Lower leg skin (tissue), 4 donors: Measurements from ENCODE around the gene FRMD8. TPM values are rescaled to one million over a fixed set of nuclear protein-coding genes. Genes with fewer than 3 reads are reported as not detected.
A peak's percentile ranks its signal among the peaks of the same experiment; 100 is the strongest.

Experiments used
- DNase-seq, 2 donors: peaks; one replicate each; pipeline ENCODE4 v3.0.0-alpha.2; 2019; ENCODE audit warnings: low spot score in 2 of 2
- H3K4me3 ChIP-seq: fragments of 200-600 bp; sonication (generic); 2 replicates; pipeline ENCODE4 v1.5.1; 2017; ENCODE audit warnings: mild to moderate bottlenecking, low read depth; ENCODE audit not compliant: poor library complexity, severe bottlenecking
- CTCF ChIP-seq, 3 donors: fragments of 450-650 bp; IDR thresholded peaks; one replicate each; pipeline ENCODE4 v1.5.1; 2016; ENCODE audit warnings: antibody characterized with exemption in 3 of 3, mild to moderate bottlenecking in 3 of 3, moderate library complexity in 2 of 3
- POLR2A ChIP-seq, 2 donors: fragments of 450-650 bp; IDR thresholded peaks; one replicate each; pipeline ENCODE4 v1.6.1; 2016 to 2017; ENCODE audit warnings: antibody characterized with exemption in 2 of 2, mild to moderate bottlenecking in 1 of 2, moderate library complexity in 1 of 2
- WGBS, 2 donors: methylation state at CpG; one replicate each; pipeline ENCODE4 v1.1.5; 2018; 5-methylcytosine and 5-hydroxymethylcytosine counted together
- intact Hi-C: fragments of 100-400 bp; cut with DNase I; formaldehyde crosslinking; loops from one replicate; pipeline ENCODE4 v1.15.0; 2023; ENCODE audit warnings: low total_unique reads
- total RNA-seq, 4 donors: library from RNA; depleted of rRNA; stranded (reverse); fragments of >200 nt; gene quantifications; one replicate each; pipeline ENCODE4 v1.1.0, GENCODE V29; 2016

Gene FRMD8
- total RNA-seq, 4 donors from 2014 or later, result 81.8 to 135 (median 112) TPM

DNA sequence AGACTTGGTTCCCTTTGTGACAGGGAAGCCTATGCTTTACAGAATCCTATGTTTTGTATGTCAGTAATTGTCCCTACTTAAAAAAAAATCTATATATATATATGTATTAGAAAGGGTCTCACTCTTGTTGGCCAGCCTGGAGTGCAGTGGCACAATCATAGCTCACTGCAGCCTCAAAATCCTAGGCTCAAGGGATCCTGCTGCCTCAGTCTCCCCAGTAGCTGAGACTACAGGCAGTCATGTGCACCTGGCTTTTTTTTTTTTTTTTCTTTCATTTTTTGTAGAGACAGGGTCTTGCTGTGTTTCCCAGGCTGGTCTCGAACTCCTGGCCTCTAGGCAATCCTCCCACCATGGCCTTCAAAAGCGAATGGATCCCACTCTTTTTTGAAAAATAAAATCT lies 34.1 kb downstream of the FRMD8 start:
- TF ChIP-seq POLR2A (IDR thresholded peaks at IDR 0.05) (no peak), CTCF (IDR thresholded peaks at IDR 0.05) (no peak)
- H3K4me3 ChIP-seq, result no peak overlapping the region
- peak in 1 of 2 donors; percentile 63 for DNase-seq
- intact Hi-C loops, result loop anchor here (5.0 kb wide), 1 partner anchor 77 kb away; the partner anchor contains the start of gene MALAT1
- WGBS, 2 donors, result 28 to 31% methylated on average over 2 of the region's 2 CpGs

DNA sequence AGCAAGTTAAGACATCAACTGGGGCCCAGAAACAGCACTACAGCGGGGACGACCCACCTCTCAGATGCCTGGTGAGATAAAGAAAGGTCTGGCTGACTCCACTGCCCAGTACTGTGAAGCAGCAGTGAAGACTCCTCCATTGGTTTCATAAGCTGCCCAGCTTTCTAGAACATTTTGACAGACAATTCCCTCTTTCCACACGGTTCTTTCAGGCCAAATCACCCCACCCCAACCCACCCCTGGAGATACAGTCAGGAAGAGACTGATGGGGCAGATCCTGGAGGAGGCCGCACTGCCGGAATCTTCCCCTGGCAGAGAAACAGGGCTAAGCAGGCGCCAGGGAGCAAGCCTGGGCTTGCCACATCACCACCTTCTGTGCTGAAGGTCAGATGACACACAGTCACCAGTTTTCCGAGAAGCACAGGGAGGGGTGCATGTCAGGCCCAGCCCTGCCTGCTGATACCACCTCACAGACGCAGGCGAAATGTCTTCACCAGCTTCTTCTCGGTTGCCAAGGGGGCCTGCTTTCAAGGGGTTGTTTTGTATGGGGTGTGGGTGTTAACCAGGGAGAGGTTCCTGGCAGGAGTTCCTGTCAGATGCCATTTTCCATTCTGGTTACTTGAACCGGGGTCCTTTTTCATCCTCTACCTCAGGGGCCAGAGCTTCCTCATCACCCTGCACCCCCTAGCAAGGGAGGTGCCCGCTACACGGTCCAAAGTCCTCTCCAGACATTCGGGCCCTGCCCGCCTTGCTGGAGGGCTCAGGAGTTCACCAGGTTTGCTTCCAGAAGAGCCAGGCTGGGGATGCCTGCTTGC lies 34.7 kb downstream of the FRMD8 start:
- H3K4me3 ChIP-seq, result peak overlapping the region; percentile 39
- no peak for TF ChIP-seq CTCF (IDR thresholded peaks at IDR 0.05)
- TF ChIP-seq POLR2A (IDR thresholded peaks at IDR 0.05), result peak in 1 of 2 donors; percentile 74
- WGBS, 2 donors, result 1 to 3% methylated on average over 15 of the region's 15 CpGs
- intact Hi-C loops, result loop anchor here (5.0 kb wide), 1 partner anchor 76 kb away; the partner anchor contains the start of gene MALAT1
- peak; percentile 98 to 99 for DNase-seq

DNA sequence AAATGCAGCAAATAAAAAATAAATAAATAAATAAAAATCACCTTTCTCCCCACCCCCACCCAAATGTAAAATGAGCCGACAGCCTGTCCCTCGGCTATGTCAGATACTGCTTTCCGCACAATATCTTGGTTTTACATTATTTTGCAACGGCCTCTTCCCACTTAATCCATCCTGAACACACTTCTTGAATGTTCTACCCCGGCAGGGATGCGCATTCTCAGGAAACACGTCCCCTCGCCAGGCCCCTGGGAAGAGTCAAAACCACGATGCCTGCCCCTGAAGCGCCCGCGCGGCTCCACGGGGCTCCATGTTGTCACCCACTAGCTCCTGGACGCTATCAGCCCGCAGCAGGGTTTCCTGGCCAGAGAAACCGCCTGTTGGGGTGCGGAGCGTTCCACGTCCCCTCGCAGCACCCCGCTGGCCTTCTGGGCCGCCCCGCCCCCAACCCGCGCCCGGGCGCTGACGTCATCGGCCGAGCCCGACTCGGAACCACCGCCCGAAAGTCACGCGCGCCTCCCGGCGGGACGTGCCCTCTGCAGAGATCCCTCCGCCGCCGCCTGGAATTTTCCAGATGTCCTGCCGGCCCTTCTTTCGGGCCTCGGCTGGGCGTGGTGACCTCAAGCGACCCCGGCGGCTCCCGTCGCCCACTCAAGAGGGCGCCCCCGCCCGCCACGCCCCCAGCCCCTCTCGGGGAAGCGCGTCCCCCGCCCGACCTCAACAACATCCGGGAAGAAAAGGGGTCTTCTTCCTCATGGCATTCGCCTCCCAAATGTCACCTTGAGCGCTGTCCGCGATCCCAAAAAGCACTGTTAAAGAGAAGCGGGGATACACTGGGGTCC lies 35.6 kb downstream of the FRMD8 start:
- intact Hi-C loops, result loop anchor here (5.0 kb wide), 1 partner anchor 75 kb away; the partner anchor contains the start of gene MALAT1
- no peak for TF ChIP-seq CTCF (IDR thresholded peaks at IDR 0.05)
- peak in 1 of 2 donors; percentile 92 for TF ChIP-seq POLR2A (IDR thresholded peaks at IDR 0.05)
- H3K4me3 ChIP-seq, result peak overlapping the region; percentile 95
- peak; percentile 96 to 99 for DNase-seq
- WGBS, 2 donors, result 0 to 1% methylated on average over 32 to 34 of the region's 68 CpGs

DNA sequence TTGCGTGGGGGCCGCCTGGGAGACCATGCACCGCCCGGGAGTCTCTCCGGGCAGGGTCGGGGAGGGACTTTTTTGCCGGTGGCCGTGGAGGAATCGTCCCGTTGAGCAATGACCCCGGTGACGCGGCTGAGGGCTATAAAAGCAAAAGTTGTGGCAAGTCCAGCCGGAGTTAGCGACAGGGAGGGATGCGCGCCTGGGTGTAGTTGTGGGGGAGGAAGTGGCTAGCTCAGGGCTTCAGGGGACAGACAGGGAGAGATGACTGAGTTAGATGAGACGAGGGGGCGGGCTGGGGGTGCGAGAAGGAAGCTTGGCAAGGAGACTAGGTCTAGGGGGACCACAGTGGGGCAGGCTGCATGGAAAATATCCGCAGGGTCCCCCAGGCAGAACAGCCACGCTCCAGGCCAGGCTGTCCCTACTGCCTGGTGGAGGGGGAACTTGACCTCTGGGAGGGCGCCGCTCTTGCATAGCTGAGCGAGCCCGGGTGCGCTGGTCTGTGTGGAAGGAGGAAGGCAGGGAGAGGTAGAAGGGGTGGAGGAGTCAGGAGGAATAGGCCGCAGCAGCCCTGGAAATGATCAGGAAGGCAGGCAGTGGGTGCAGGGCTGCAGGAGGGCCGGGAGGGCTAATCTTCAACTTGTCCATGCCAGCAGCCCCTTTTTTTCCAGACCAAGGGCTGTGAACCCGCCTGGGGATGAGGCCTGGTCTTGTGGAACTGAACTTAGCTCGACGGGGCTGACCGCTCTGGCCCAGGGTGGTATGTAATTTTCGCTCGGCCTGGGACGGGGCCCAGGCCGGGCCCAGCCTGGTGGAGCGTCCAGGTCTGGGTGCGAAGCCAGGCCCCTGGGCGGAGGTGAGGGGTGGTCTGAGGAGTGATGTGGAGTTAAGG lies 36.4 kb downstream of the FRMD8 start, which contains the start of gene NEAT1:
NEAT1 (plus strand) TSS at position 166 of the 883 bp plus-strand sequence.
- intact Hi-C loops, result loop anchor here (5.0 kb wide), 1 partner anchor 74 kb away; the partner anchor contains the start of gene MALAT1
- 0% methylated on average over 40 of the region's 40 CpGs for WGBS, 2 donors
- TF ChIP-seq POLR2A (IDR thresholded peaks at IDR 0.05), result peak; percentile 93 to 100
- peak in 1 of 3 donors; percentile 69 for TF ChIP-seq CTCF (IDR thresholded peaks at IDR 0.05)

More for the DNA sequence above, 36.4 kb downstream of the FRMD8 start, which contains the start of gene NEAT1:
- DNase-seq, result peak; percentile 97 to 100
- peak within 1 kb of the TSS; percentile 95 for H3K4me3 ChIP-seq
